Epidermal melanocyte (primary cell): ENCODE measurements around the gene CHCHD6.
A peak's percentile ranks its signal among the peaks of the same experiment; 100 is the strongest.

ENCODE experiments used
- DNase-seq: peaks from one replicate; pipeline ENCODE4 v3.0.0; 2011; ENCODE audit warnings: low spot score; ENCODE audit not compliant: insufficient read length

The CHCHD6 gene

DNA sequence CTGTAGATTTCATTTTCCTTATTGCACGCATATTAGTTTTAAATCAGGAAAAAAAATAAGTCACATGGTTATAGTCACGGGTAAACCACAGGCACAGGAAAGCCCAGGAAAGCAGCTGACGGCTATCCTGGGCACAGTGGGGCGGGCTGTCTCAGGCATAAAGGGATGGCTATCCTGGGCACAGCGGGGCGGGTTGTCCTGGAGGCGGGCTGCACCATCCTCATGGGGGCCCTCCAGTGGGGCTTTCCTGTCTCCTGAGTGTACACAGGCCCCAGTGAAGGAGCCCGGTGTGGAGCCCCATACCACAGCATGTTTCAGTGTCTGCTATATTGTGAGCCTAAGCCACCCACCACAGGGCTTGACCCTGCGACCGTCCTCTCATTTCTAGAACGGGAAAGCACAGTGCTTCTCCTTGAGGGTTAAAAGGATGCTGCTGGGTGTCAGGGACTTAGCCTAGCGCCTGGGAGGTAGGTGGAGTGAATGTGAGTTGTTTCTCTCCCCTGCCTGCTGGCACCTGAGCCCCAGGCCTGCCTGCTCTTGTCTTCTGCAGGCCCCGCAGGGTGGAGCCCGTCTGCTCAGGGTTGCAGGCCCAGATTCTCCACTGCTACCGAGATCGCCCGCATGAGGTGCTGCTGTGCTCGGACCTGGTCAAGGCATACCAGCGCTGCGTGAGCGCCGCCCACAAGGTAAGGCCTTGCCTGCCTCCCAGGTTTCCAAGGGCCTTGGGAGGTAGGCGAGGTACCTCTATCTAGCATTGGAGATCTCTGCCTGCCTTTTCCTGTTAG lies 253.0 kb downstream of the CHCHD6 start:
- no peak for DNase-seq

DNA sequence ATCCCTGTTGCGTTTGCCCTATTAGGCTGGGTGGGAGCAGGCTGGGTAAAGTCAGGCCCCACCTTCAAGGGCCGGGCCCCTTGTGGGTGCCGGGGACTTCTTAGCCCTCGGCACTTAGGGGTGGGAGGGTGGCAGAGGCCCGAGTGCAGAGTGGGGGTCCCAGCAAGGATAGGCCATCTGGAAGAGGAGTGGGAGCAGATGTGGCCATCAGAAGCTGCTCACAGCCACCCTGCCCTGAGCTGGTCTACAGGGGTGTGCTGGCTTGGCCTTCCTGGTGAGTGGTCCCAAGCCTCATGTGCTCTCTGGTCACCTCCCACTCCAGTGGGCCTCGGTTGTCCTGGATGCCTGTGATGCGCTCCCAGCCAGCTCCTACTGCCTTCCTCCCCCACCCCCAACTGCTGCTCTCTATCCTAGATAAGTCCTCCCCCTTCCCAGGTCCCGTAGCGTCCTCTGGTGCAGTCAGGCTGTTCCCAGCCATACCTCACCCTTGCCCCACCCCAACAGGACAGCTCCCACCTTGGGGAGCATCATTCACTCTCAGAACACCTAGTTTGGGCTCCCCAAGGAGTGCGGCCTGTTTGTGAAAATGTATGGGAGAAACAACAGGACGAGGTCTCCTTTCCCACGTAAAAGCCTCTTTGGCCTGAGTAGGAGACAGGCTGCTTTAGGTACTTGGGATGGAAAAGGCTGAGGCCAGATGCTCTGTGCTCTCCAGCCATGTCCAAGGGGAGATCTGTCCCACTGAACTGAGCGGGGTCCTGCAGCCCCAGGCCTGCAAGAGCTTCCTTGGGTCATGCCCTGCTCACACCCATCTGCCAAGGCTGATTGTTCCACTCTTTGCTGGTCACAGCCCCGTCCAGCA lies 254.0 kb downstream of the CHCHD6 start:
- no peak for DNase-seq

DNA sequence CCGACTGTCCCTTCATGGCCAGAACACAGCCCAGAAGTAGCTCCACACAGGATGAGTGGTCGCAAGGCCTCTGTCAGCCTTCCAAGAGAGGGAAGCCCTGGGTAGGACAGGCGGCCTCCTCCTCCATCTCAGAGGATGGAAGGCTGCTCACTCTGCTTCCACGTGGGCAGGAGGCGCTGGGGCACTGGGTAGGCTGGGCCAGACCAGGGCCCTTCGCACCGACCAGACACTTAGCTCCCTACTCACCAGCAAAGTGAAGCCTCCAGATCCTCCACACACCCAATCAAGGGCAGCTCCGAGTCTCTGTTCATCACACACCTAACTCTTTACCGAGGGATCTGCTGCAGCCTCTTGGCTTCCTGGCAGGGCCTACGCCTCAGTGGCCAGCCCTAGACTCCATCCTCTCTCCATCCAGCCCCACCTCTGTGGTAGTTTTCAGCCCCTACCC lies 254.6 kb downstream of the CHCHD6 start:
- no peak for DNase-seq

DNA sequence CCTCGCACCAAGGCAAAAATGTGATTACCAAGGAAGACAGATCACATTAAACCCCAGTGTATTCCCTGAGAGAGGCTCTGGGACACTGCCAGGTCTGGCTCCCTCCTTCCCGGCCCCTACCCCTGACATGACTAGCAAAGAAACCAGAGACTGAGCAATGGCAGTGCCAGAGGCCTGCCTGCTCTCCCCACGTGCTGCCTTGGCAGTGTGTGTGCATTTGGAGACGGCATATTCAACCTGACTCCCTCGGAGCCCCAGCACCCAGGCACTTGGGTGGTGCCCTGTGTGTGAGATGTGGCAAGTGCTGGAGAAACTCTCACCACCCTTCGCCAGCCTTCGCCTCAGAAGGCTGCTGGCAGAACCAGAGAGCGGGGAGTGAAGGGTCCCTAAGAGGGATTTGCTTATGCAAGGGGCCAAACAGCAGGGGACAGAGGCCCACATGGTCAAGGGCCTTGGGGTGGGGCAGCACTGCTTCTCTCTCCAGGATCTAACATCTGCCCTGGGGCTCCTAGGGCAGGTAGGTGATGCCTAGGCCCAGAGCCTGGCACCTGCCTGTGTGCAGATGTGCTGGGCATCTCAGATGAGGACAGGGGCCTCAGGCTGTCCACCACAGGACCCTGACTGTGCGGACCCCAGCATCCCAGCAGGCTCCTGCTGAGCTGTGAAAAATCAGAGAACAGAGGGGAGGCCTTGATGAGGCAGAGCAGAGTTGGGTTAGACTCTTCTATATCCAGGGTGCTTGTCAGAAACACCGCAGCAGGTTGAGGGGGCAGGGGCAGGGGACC lies 255.3 kb downstream of the CHCHD6 start:
- no peak for DNase-seq

- DNase-seq, result peak; percentile 55
These were observed 256.0 kb downstream of the CHCHD6 start for GRCh38 chr3:126959921-126960603.

DNA sequence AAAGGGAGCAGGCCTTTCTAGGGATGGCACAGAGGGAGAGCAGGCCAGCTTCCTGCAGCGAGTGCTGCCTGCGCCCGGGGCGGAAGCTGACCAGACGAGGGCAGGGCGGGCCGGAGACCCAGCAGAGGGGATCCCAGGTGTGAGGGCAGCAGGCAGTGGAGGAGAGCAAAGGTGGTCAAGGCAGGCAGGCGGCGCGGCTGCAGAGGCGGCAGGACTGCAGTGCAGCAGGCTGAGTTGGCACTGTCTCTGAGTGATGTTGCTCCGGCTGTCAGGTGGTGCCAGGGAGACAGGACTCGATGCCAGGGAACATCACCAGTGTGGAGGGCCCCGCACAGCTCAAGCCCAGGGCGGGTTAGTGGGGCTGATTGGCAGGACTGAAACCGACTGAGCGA lies 256.6 kb downstream of the CHCHD6 start:
- DNase-seq, result no peak

- DNase-seq, result peak; percentile 78
These were observed 257.3 kb downstream of the CHCHD6 start for GRCh38 chr3:126961191-126961790.

DNA sequence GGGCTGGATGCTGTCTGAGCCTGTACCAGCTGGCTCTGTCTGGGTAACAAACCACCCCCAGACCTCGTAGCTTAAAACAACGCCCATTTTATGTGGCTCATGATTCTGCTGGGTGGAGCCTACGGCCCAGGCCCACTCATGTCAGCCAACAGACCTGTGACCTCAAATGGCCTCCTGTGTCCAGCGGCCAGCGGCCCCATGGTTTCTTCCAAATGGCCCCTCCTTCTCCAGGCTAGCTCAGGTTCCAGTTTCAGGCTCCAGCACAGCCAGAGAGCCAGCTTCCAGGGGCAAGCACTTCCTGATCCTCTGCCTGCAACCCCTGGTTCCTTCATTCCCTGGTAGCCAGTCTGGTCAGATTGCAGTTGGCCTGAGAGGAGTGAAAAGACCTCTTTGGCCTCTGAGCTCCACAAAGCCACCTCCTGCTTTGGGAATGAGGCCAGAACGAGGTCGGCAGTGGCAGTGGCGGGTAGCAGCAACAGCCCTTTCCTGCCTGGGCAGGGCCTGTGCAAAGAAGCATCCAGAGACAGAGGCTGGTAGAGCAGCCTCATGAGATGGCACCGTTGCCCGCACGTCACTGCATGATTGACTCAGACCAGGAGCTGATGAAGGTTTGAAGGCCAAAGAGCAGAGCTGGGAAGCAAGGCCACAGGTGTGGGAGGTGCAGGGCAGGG lies 257.9 kb downstream of the CHCHD6 start:
- peak; percentile 43 for DNase-seq

- DNase-seq, result no peak
These were observed 258.7 kb downstream of the CHCHD6 start for GRCh38 chr3:126962756-126963155.

DNA sequence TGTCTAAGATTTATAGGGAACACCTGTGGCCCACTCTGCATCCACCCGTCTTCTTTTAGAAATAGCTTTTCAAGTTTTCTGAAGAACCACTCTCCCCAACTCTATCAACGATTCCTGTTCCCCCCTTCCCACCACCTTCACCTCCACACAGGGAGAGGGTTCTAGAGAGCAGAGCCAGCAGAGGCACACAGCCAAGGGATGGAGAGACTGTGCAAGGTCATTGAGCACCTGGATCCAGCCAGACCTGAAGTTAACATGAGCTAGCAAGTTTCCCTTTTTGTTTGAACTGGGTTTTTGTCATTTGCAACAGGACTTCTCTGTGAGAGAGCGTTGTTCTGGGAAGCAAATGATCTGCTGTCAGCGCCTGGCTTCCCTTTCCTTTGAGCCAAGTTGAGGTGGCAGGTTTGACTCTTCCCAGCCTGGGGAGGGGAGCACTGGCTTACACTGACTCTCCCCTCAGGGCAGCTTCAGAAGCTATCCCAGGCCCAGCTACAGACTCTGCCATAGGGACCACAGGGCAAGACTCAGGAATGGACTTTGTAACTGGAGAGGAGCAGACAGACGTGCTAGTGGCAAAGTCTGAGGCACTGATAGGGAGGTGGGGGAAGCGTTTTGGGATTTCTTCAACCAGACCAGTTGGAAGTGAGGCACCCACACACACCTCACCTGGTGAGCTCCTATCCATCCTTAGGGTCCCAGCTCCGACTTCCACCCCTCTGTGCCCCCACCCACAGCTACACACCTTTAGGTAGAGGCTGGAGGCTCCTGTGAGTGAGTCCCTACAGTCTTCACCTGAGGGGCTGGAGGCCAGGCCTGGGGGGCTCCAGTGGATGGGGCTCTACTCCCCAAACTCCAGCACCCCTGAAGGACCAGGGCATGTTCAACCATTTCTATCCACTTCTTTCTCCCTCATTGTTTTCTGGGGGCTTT lies 259.5 kb downstream of the CHCHD6 start:
- DNase-seq, result no peak

GRCh38 chr3:126964261-126964660 lies 260.2 kb downstream of the CHCHD6 start:
- DNase-seq, result no peak

DNA sequence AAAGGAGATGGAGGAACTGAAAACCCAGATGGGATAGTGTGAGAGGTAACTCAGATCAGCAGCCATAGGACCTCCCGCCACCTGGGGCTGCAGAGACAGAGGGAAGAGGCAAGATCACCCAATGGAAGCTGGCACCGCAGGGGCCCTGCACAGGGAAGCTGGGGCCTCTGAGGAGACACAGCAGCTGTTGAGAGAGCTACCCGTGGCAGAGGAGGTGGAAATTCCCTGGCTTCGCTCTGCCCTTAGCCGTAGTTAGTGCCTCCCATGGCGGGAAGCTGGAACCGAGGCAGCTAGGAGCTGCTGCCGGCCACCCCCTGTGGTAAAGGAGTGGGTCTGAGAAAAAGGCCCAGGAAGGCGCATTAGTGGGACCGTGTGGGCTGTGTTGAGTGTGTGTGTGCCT lies 260.9 kb downstream of the CHCHD6 start:
- no peak for DNase-seq

- DNase-seq, result no peak
These were observed 261.6 kb downstream of the CHCHD6 start for GRCh38 chr3:126965526-126966080.

GRCh38 chr3:126967386-126967785 lies 263.3 kb downstream of the CHCHD6 start:
- DNase-seq, result no peak

GRCh38 chr3:126968391-126969390 lies 264.7 kb downstream of the CHCHD6 start:
- no peak for DNase-seq

GRCh38 chr3:126969586-126969985 lies 265.5 kb downstream of the CHCHD6 start:
- DNase-seq, result no peak

DNA sequence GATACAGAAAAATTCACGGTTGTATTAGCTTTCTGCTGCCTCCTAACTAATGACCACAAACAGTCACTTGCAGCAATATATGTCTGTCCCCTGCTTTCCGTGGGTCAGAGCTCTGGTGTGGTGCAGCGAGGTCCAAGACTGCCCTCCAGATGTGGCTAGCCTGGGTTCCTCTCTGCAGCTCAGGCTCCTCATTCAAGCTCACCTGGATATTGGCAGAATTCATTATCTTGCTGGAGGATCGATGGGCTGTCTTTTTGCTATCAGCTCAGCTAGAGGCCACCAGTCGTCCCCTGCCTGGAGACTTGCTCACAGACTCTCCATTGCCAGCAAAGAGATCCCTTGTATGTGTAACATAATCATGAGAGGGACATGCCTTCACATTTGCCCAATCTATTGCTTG lies 266.1 kb downstream of the CHCHD6 start:
- no peak for DNase-seq

GRCh38 chr3:126970921-126971320 lies 266.9 kb downstream of the CHCHD6 start:
- no peak for DNase-seq
